ENCODE measurements around the gene INSIG2.

INSIG2 gene

DNA sequence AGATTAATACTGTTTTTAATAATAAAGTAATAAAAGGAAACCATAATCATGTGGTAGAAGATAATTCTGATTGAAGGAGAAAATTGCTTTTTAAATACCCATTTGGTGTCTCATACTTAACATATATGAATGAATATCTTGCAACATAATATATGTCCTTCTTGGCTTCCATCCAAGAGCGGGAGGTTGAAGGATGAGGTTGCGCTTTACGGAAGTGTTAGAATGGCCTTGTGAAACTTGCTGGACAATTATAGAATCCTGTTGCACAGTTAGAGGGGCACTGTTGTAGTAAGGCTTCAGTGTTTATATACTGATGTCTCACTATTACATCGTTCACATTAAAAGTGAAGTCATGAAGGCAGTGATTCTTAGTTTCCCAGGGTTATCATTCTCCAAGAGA, 9.4 kb downstream of the INSIG2 start:
- in situ Hi-C loops (cut with MboI; ENCODE audit: low sequenced_read_pairs), result no loop called here

DNA sequence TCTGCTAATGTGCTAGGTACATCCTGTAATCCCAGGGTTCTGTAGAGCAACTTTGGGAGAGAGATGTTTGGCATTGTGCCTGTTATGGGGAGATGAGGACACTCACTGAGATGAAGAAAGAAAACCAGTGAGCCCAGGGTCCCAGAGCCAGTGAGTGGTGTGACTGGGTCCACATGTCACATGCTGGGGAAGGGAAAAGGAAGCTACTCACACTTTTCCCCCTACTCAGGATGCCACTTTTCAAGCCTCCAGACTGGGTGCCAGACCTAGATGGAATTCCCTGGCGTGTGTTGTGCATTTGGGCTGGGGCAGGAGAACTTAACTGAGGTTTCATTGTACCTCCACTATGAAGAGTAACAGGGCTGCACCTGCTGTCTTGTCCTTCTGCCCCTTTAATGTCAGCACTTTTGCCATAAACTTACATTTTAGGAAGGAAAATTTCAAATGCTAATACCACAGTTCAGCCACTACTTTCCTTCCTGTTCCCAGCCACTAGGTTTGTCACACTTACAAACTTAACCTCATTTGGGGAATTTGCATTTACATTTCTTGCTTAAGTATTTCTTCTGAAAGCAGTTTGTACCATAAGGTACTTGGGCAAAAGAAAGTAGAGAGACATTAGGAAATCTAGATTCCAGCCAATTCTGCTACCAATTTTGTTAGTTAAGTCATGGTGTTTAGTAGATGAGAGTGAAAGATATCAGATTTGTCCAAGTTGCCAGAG, 10.2 kb downstream of the INSIG2 start:
- in situ Hi-C loops (cut with MboI; ENCODE audit: low sequenced_read_pairs), result no loop called here

DNA sequence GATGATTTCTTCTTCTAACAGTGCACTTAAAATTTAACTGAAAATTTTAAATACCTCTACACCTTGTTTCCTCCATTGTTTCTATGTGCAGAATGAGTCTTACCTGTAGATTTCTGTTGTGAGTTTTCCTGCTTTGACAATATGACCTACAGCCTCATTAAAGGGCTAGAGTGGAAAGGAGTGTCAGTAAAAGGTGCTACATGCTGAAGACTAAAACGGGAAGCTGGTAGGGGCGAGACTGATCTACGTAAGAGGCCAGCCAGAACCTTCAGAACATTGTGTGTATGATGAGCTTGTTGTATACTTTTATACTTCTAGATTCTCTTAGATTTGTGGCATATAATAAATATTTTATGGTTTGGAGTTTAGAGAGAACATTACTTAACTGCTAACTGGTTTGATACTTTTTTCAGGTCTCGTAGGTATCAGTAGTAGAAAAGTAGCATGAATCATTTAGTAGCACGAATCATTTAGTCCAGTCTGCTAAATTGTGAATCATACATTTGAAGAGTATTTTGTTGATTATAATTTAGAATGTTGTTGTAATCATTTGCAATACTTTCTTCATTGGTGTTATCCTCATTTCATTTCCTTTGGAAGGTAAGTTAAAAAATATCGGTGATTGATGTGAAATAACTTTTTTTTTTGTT, 14.3 kb downstream of the INSIG2 start:
- in situ Hi-C loops (cut with MboI; ENCODE audit: low sequenced_read_pairs), result no loop called here

DNA sequence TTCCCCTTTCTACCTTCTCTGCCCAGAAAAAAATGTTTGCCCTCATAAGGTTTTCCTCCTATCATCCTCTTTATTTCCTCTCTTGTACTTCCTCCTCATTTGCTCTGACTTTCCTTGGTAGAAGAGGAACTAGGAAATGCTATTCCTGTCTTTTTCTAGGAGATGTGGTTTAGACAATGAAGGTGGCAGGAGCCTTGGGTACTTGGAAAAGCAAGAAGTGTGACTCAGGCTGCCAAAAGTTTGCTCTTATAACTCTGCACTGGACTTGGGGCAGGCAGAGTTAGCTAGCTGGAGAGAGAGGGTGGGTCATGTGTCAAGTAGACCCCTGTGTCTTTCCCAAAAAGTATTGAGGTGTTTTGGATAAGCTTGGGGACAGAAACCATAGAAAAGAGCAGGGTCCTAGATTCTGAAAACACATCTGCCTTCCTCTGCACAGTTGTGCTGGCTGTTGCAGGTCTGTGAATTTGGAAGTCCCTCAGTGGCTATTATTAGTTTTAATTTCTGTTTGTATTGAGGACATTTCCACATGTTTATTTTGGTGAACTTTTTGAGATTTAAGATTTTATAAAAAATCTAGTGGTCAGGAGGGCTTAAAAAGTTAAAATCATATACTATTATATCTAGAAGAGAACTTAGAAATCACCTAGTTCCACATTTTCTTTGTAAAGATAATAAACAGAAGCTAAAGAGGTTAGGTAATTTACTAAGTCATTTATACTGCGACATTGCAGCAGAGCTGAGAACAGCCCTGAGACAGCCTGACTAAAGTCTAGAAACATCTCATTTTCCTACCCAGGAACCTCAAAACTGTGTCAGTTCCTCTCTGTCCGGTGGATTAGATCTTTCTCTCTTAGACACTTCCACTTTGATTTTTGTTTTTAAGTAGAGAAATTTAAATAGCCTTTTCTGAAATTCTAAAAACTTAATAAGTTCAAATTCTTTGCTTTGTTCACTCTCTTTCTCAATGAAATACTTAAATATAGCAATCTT, 16.0 kb downstream of the INSIG2 start:
- in situ Hi-C loops (cut with MboI; ENCODE audit: low sequenced_read_pairs), result no loop called here

DNA sequence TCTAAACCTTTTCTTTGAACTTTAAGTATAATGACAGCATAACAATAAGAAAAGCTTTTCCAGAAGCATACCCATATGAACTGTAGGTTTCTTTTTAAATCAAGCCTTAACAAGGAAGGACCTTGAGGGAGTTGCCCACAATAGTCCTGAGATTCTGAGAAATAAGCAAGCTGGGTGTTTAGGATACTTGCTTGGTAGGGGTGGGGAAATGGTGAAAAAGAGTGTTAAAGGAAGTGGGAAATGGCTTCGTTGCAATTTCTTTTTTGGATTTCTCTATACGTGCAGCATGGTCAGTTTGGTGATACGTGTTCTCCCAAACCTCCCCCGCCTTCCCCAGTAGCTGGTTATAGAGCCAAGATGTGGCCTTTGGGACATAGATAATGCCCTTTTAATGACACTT, 17.2 kb downstream of the INSIG2 start:
- in situ Hi-C loops (cut with MboI; ENCODE audit: low sequenced_read_pairs), result no loop called here

DNA sequence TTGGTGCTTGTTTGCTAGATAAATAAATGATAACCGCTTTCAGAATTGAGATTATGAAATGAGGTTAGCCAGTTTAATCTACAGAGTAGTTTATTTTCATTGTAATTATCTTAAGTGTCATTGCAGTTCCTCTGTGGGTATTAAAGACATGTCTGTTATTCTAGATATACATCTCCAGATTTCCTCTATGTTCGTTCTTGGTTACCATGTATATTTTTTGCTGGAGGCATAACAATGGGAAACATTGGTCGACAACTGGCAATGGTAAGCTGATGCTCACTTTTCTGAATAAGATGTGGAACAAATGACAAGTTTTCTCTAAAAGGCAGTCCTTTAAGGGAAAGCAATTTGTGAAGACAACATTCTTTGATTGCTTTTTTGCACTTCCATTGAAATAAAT, 18.7 kb downstream of the INSIG2 start:
- in situ Hi-C loops (cut with MboI; ENCODE audit: low sequenced_read_pairs), result no loop called here

DNA sequence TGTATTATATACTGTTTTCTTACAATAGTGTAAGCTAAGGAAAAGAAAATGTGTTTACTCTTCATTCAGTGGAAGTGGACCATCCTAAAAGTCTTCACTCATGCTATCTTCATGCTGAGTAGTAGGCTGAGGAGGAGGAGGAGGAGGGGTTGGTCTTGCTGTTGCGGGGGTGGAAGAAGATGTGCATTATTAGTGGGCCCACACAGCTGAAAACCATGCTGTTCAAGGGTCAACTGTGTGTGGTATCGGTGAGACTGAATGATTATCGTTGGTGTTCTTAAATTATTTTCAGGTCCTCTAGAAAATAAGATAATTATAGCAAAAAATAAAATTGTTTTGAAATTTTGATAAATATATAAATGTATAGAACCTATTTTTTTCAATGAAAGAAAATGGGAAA, 22.0 kb downstream of the INSIG2 start:
- in situ Hi-C loops (cut with MboI; ENCODE audit: low sequenced_read_pairs), result no loop called here

DNA sequence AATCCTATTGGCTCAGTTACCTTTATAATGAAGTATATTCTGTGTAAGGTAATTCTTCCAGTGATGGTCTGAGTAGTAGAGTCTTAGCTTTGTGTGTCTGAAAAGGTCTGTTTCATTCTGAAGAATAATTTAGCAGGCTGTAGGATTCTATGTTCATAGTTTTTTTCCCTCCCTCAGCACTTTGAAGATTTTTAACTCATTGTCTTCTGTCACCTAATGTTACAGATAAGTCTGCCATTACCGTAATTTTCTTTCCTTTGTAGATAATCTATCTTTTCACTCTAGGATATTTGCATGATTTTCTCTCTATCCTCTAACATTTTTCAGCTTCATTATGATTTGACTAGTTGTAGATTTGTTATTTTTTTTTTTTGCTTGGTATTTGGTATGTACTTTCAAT, 22.7 kb downstream of the INSIG2 start:
- in situ Hi-C loops (cut with MboI; ENCODE audit: low sequenced_read_pairs), result no loop called here

DNA sequence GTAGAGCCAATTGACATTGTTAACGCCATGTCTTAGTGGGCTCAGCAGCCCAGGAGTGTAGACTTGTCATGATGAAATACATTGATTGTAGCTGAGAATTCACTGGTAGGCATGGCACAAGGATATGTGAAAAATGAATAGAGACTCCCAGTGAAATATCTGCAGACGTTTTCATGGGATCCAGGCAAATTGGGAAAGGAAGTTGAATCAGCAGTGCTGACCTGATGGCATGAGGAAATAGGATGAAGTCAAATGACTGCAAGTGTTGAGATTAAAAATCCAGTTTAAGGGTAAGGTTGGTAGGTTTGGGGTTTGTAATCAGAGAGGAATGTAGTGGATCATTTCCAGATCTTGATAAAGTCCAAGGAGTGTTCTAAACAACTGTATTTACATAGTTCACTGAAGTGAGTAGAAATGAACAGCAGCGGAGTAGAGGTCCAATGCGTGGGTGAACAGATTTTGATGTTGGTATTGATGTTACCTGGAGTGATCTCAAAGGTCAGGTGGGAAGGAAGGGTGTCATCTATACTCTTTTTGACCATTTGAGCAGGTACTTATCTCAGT, 24.6 kb downstream of the INSIG2 start:
- in situ Hi-C loops (cut with MboI; ENCODE audit: low sequenced_read_pairs), result no loop called here

DNA sequence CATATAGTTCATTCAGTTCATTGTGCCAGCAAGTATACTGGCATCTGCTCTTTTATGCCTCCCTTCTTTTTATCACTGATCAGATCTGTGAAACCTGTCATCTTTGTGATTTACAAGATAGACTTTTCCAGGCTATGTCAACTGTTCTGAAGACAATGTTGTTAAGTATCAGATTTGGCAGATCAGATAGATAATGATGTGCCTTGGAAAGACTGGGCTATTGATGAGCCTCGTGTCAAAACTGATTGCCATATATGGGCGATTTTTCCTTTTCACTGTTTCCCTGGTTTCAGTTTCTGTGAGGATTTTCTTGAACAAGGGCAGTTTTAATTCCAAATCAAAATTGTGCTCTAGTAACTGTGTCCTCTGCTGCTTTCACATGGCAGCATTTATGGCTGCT, 26.6 kb downstream of the INSIG2 start:
- in situ Hi-C loops (cut with MboI; ENCODE audit: low sequenced_read_pairs), result no loop called here

DNA sequence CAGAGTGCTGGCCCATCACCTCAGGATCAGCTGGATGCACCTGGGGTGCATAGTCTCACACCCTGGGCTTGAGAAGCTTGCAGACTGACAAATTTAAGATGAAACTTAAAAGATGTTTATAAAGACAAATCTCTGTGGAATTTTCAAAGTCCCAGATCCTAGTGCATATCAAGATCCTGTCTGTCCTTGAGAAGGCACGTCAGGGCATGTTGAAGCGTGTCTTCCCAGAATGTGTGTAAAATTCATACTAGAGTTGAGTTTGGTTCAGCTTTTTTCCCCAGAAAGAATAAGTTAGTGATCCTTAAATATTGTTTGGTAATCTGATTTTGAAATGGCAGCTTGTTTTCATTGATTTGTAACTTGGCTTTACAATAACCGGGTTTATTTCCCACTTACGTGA, 27.5 kb downstream of the INSIG2 start:
- in situ Hi-C loops (cut with MboI; ENCODE audit: low sequenced_read_pairs), result no loop called here

DNA sequence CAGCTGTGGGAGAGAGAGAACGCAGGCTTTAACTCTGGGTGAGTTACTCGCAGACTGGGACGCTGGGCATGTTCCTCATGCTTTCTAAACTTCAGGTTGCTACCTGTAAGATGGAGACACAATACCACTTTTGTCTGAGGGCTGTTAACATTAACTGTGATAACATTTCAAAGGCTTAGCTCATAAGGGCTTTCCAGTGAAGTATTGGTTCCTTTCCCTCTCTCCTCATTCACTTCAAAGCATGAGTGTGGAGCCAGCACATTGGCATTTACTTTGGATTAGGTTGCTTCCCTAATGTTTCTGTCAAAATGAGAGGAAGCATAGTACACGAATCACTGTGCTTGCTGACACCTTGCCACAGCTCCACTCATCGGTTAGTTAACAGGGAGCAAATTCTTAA, 30.2 kb downstream of the INSIG2 start:
- in situ Hi-C loops (cut with MboI; ENCODE audit: low sequenced_read_pairs), result no loop called here

DNA sequence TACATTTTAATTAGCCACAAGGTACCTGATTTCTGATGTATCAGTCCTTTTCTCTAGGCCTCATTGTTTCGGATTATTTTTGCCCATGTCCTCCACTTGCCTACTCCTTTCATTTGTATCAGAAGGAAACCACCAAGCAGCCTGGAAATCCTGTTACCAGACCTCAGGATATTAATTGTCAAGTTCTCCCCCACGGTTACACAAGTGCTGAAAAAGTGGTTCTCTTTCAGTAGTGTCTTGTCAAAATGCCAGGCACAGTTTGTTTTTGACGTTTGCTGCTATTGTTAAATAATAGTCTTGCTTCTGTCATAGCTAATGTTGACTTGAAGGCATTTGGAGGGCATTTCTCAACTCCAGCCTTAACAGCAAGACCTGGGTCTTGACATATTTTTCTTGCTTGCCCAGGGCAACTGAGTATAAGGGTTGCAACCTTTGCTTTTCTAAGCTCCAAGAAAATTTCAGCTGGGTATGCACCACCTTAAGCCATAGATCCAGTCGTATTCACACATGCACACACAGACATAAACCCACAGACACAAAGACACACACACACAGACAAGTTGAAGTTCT, 31.0 kb downstream of the INSIG2 start:
- in situ Hi-C loops (cut with MboI; ENCODE audit: low sequenced_read_pairs), result no loop called here

DNA sequence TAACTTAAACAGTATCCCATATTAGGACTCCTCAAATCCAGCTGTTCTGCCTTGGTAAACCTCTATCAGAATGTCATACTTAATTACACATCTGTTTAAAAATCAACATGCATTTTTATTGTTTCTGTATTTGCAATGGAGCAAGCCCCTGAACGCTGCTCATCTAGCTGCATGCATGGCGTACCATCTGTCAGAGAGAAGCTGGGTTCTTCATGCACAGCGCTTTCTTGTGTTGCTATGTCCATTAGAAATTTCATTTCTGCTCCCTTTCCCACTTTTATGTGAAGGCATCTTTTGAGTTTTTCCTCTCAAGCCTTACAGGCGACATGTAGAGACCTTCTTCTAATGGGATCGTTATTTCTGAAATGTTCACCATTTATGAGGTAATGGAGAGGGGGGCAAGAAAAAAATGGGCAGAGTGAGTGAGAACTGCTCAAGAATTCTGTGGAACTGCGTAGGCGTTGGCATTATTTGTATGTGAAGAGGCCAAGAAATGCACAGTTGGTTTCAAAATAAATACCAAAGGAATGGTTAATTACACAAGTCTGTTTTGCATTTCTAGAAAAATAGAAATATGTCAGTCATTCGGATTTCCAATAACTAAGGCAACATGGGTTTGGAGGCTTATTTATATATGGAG, 31.6 kb downstream of the INSIG2 start:
- in situ Hi-C loops (cut with MboI; ENCODE audit: low sequenced_read_pairs), result no loop called here

DNA sequence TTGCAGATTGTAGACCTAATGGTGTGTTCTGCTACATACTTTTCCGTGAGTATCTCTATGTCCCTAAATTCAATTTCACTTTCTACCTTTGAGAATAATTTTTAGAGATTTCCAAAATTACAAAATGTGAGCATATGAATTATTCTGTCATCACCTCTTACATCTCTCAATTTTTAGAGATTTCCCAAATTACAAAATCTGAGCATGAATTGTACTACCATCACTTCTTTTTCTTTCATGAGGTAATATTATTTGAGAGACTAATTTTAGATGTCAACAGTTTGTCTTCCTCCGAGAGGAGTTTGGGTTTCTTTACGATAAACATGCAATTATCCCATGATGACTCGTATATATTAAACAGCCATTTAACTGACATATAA, 32.1 kb downstream of the INSIG2 start:
- in situ Hi-C loops (cut with MboI; ENCODE audit: low sequenced_read_pairs), result no loop called here

DNA sequence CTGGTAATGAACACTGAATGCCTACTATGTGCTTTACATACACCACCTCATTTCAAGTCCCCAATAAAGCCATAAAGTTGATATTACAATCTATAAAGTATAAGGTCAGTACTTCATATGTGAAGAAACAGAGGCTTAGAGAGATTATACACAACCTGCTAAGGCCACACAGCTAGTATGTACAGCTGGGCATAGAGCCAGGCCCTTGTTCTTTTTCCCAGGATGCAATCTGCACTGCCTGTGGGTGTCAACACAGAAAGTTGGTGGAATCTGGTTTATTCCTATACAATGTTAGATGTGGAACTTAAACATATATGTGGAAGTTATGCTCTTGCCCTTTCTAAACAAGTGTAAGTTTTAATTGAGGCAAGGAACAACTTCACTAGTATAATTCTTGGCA, 32.8 kb downstream of the INSIG2 start:
- in situ Hi-C loops (cut with MboI; ENCODE audit: low sequenced_read_pairs), result no loop called here

DNA sequence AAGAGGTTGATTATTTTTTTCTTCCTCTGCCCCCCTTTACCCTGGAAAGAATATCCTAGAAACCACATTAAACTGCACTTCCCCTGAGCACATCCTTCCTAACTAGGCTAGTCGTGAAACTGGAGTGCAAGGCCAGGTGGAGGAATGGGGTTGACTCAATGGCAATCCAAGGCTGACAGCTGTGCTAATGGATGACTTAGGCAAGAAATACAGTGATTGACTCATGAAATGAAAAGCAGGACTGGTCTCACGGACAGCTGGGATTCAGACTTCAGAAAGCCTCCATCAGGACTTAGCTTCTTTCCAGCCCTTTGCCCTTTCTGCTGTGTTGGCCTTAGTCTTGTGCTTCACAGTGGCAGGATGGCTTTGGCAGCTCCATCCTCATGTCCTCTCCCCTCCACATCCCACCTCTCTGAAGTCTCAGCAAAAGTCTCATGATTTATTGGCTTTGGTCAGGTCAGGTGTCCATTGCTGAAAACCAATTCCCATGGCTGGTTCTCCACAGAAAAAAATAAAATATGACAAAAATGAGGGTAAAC, 33.8 kb downstream of the INSIG2 start:
- in situ Hi-C loops (cut with MboI; ENCODE audit: low sequenced_read_pairs), result no loop called here

DNA sequence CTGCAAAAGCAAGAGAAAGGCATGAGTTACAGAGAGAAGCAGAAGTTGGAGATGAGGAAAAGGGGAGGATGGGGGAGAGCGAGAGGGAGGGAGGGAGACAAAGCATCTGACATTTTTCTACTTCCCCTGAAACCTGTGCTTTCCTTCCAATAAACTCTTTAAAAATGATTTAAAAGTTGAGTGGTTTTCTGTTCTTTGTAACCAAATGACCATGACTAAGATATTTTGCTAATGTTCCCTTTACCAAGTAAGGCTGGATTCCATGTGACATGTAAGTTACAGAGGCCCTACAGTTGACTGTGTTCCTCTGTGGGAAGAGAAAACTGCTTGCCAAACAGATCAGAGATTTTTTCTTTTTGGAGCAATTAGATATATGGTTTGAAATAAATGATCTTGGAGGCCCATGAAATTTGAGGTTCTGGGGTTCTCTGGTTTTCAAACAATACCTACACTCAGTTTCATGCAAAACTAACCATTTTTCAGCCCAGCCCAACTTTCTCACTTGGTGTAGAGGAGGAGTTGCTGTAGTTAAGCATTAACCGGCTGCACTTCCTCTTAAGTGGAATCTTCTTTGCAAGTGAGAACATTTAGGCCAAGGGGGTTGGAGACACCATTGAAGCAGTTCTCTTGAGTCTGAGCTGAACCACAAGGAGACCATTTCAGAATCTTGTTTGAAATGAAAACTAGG, 34.5 kb downstream of the INSIG2 start:
- in situ Hi-C loops (cut with MboI; ENCODE audit: low sequenced_read_pairs), result no loop called here

DNA sequence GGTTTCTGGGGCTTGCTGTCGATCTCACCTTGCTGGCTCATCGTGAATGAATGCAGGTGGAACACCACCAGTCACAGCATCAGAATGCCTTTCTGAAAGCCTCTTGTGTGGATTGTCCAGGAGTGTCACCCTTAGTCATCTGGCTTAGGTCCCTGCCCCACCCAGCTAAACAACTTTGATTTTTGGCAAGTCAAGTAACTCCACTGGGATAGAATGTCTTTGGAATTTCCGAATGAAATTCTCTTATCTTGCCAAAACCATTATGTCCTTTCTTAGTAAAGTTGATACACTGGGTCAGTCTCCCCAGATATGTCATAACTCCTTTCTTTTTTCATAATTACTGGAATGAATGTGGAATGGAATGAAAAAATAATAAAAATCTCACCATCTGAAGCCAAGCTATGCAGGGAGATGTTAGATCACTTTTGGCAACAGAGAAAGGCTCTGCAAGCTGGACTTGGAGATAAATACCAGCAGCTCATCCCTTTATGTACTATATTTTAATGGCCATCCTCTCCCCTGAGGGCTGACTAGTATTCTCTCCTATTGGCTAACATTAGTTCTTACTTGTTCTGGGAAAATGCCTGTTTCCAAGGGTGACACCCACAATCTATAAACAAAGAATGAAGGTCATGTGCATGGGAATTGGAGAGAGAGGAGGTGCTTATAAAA, 35.4 kb downstream of the INSIG2 start:
- in situ Hi-C loops (cut with MboI; ENCODE audit: low sequenced_read_pairs), result no loop called here
